SK-N-MC (cell line): Measurements from ENCODE around the gene MYLIP.

ENCODE experiments used
- EZH2 ChIP-seq: fragments of 200-600 bp; sonication (generic); IDR thresholded peaks from one replicate; pipeline ENCODE4 v1.6.1; 2017; ENCODE audit warnings: antibody characterized with exemption
- POLR2AphosphoS5 ChIP-seq: IDR thresholded peaks from 2 replicates; pipeline ENCODE4 v1.6.1; 2012; ENCODE audit warnings: mild to moderate bottlenecking, low read depth, low read length, borderline replicate concordance

- TF ChIP-seq EZH2, result no peak
- TF ChIP-seq POLR2AphosphoS5, result no peak
Observed at GRCh38 chr6:16163066-16163465, 34.2 kb downstream of the MYLIP start.
